GM11168 (cell line): ENCODE measurements around the gene ADAMTS8.

Experiments
- in situ Hi-C: fragments of 300-500 bp; cut with MboI; formaldehyde crosslinking; loops from one replicate; pipeline ENCODE4 v1.12.0; 2022; ENCODE audit warnings: low sequenced_read_pairs; ENCODE audit not compliant: unreplicated experiment

Gene ADAMTS8

DNA sequence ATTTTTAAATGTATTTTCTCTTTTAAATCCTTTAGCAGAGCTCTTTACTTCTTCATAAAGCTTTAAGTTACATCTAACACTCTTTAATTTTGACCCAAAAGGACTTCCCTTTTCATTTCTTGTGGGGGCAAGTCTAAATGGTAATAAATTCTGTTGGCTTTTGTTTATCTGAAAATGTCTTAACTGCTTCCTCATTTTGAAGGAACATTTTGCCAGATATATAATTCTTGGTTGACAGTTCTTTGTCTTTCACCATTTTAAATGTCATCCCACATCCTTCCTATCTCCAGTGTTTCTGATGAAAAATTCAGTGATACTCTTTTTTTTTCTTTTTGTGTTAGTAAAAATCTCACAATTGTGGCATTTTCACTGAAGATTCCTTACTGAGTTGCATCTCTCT is 69.0 kb downstream of the ADAMTS8 start:
- in situ Hi-C loops: no loop called here

GRCh38 chr11:130358398-130358797 is 70.0 kb downstream of the ADAMTS8 start:
- in situ Hi-C loops: no loop called here
